ENCODE results near the gene ISYNA1.

DNA sequence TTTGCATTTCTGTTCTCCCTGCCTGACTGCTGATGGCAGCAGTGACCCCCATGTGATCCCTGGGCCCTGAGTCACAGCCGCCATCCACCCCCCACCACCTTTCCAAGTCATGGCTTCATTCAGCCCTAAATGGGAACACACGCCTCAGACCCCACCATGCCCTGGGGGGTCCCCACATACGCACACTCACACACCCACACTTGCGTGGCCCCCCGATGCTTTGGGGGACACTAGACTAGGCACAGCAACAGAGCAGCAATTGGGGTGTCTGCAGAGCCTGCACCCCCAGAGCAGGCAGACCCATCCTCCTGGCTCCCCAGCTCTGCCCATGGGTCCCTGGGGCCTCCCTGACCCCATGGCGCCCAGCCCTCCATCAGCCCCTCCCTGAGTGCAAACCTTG, 5.5 kb upstream of the ISYNA1 start:
- TF ChIP-seq, protein P1, sequence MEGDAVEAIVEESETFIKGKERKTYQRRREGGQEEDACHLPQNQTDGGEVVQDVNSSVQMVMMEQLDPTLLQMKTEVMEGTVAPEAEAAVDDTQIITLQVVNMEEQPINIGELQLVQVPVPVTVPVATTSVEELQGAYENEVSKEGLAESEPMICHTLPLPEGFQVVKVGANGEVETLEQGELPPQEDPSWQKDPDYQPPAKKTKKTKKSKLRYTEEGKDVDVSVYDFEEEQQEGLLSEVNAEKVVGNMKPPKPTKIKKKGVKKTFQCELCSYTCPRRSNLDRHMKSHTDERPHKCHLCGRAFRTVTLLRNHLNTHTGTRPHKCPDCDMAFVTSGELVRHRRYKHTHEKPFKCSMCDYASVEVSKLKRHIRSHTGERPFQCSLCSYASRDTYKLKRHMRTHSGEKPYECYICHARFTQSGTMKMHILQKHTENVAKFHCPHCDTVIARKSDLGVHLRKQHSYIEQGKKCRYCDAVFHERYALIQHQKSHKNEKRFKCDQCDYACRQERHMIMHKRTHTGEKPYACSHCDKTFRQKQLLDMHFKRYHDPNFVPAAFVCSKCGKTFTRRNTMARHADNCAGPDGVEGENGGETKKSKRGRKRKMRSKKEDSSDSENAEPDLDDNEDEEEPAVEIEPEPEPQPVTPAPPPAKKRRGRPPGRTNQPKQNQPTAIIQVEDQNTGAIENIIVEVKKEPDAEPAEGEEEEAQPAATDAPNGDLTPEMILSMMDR (conservative IDR thresholded peaks at IDR 0.05), result no peak
- no peak for TF ChIP-seq EZH2 (IDR thresholded peaks at IDR 0.05; ENCODE audit: low read depth)
